Muscle of leg (tissue), 11 donors: Measurements from ENCODE around the gene REEP6. TPM values are rescaled to one million over a fixed set of nuclear protein-coding genes. Genes with fewer than 3 reads are reported as not detected.

Experiments used
- DNase-seq: peaks from one replicate; pipeline ENCODE4 v3.0.0; 2013
- H3K27ac ChIP-seq: one replicate; pipeline ENCODE4 v1.5.1; 2013; ENCODE audit warnings: mild to moderate bottlenecking, low read length, control low read depth
- H3K27me3 ChIP-seq: one replicate; pipeline ENCODE4 v1.6.1; 2013; ENCODE audit warnings: low read length; ENCODE audit not compliant: control insufficient read depth, insufficient read depth
- H3K36me3 ChIP-seq: one replicate; pipeline ENCODE4 v1.6.1; 2013; ENCODE audit warnings: low read length; ENCODE audit not compliant: control insufficient read depth, insufficient read depth
- H3K4me1 ChIP-seq: one replicate; pipeline ENCODE4 v1.6.1; 2013; ENCODE audit warnings: low read length; ENCODE audit not compliant: control insufficient read depth, insufficient read depth
- H3K4me3 ChIP-seq: one replicate; pipeline ENCODE4 v1.5.1; 2013; ENCODE audit warnings: low read length, control low read depth
- H3K9me3 ChIP-seq: replicated peaks from 2 replicates; pipeline ENCODE4 v1.6.1; 2013; ENCODE audit warnings: low read depth, low read length; ENCODE audit not compliant: control insufficient read depth
- WGBS: methylation state at CpG from one replicate; pipeline ENCODE4 v1.1.5; 2013; ENCODE audit warnings: missing lambda C conversion rate; ENCODE audit not compliant: insufficient coverage; 5-methylcytosine and 5-hydroxymethylcytosine counted together
- polyA plus RNA-seq, 8 donors: library from polyadenylated mRNA; unstranded; fragments of 120-200 nt; gene quantifications; one replicate each; pipeline versions ENCODE4 v1.2.1 to v1.2.3, GENCODE V29; 2013; ENCODE audit warnings: inconsistent platforms in 1 of 8, low replicate concordance in 1 of 8; ENCODE audit not compliant: insufficient read length in 8 of 8, insufficient read depth in 1 of 8
- total RNA-seq: library from RNA; stranded (reverse); fragments of 120-200 nt; gene quantifications from one replicate; pipeline ENCODE4 v1.2.4, GENCODE V29; 2013

Gene REEP6
- total and polyA plus RNA-seq, 9 donors = 0.58 to 11.9 (median 1.8) TPM

- Histone ChIP-seq H3K27me3 (no peaks in the 10 kb centered on the region), H3K27ac (no peak overlapping the region), H3K4me1 (peaks cover 12% of the 10 kb centered on the region), H3K36me3 (peaks cover 3% of the 10 kb centered on the region), H3K4me3 (no peak overlapping the region), H3K9me3 (no peaks in the 10 kb centered on the region)
- WGBS = 90% methylated on average over 35 of the region's 36 CpGs
- no peak for DNase-seq
These were observed 9.1 kb upstream of the REEP6 start for GRCh38 chr19:1481893-1482360.

- H3K27me3 ChIP-seq = no peaks in the 10 kb centered on the region
- H3K4me3 ChIP-seq = no peak overlapping the region
- H3K27ac ChIP-seq = no peak overlapping the region
- H3K4me1 ChIP-seq = peaks cover 12% of the 10 kb centered on the region
- no peak for DNase-seq
- H3K9me3 ChIP-seq = no peaks in the 10 kb centered on the region
- no peaks in the 10 kb centered on the region for H3K36me3 ChIP-seq
- WGBS = 91% methylated on average over 29 of the region's 37 CpGs
These were observed 8.4 kb upstream of the REEP6 start for GRCh38 chr19:1482361-1483130.

- Histone ChIP-seq H3K4me3 (no peak overlapping the region), H3K27me3 (no peaks in the 10 kb centered on the region), H3K9me3 (no peaks in the 10 kb centered on the region), H3K36me3 (no peaks in the 10 kb centered on the region), H3K27ac (no peak overlapping the region), H3K4me1 (peaks cover 8% of the 10 kb centered on the region)
- no peak for DNase-seq
- WGBS = 90% methylated on average over 73 of the region's 77 CpGs
These were observed 7.6 kb upstream of the REEP6 start for GRCh38 chr19:1483131-1483978.

- Histone ChIP-seq H3K36me3 (no peaks in the 10 kb centered on the region), H3K27ac (no peak overlapping the region), H3K4me1 (peaks cover 6% of the 10 kb centered on the region), H3K27me3 (no peaks in the 10 kb centered on the region), H3K9me3 (no peaks in the 10 kb centered on the region), H3K4me3 (no peak overlapping the region)
- no peak for DNase-seq
- 89% methylated on average over 19 of the region's 23 CpGs for WGBS
These were observed 7.0 kb upstream of the REEP6 start for GRCh38 chr19:1483979-1484428.

- DNase-seq = no peak
- peaks cover 8% of the 10 kb centered on the region for H3K27me3 ChIP-seq
- no peaks in the 10 kb centered on the region for H3K36me3 ChIP-seq
- peaks cover 17% of the 10 kb centered on the region for H3K4me1 ChIP-seq
- no peak overlapping the region for H3K4me3 ChIP-seq
- H3K9me3 ChIP-seq = no peaks in the 10 kb centered on the region
- H3K27ac ChIP-seq = no peak overlapping the region
- WGBS = 89% methylated on average over 50 of the region's 56 CpGs
These were observed 4.0 kb upstream of the REEP6 start for GRCh38 chr19:1486720-1487575.

GRCh38 chr19:1487576-1488281 lies 3.3 kb upstream of the REEP6 start:
- H3K9me3 ChIP-seq = no peaks in the 10 kb centered on the region

GRCh38 chr19:1488282-1488601 lies 2.7 kb upstream of the REEP6 start:
- Histone ChIP-seq H3K27me3 (peaks cover 21% of the 10 kb centered on the region), H3K27ac (no peak overlapping the region), H3K4me3 (no peak overlapping the region), H3K4me1 (peaks cover 20% of the 10 kb centered on the region), H3K9me3 (no peaks in the 10 kb centered on the region), H3K36me3 (no peaks in the 10 kb centered on the region)
- 91% methylated on average over 10 of the region's 11 CpGs for WGBS
- DNase-seq = no peak

More at GRCh38 chr19:1487576-1488281, 3.3 kb upstream of the REEP6 start:
- DNase-seq = no peak
- Histone ChIP-seq H3K4me3 (no peak overlapping the region), H3K27ac (no peak overlapping the region), H3K4me1 (peaks cover 17% of the 10 kb centered on the region), H3K27me3 (peaks cover 16% of the 10 kb centered on the region), H3K36me3 (no peaks in the 10 kb centered on the region)
- WGBS = 89% methylated on average over 32 of the region's 40 CpGs

- Histone ChIP-seq H3K27me3 (peaks cover 29% of the 10 kb centered on the region), H3K4me1 (peaks cover 20% of the 10 kb centered on the region), H3K27ac (peak overlapping the region; percentile 87), H3K9me3 (no peaks in the 10 kb centered on the region), H3K4me3 (peak overlapping the region; percentile 59), H3K36me3 (no peaks in the 10 kb centered on the region)
- 18% methylated on average over 24 of the region's 37 CpGs for WGBS
- DNase-seq = no peak
These were observed 1.3 kb upstream of the REEP6 start for GRCh38 chr19:1489463-1490310.
